Stimulated activated naive CD4-positive, alpha-beta T cell treated with Interleukin-2 at 50 U/mL for 16 hours (primary cell): ENCODE data around the gene EMP1.
A peak's percentile ranks its signal among the peaks of the same experiment; 100 is the strongest.

Experiments used
- DNase-seq: peaks from one replicate; lab custom pipeline; 2025; lab: John Stamatoyannopoulos, UW

Gene EMP1

DNA sequence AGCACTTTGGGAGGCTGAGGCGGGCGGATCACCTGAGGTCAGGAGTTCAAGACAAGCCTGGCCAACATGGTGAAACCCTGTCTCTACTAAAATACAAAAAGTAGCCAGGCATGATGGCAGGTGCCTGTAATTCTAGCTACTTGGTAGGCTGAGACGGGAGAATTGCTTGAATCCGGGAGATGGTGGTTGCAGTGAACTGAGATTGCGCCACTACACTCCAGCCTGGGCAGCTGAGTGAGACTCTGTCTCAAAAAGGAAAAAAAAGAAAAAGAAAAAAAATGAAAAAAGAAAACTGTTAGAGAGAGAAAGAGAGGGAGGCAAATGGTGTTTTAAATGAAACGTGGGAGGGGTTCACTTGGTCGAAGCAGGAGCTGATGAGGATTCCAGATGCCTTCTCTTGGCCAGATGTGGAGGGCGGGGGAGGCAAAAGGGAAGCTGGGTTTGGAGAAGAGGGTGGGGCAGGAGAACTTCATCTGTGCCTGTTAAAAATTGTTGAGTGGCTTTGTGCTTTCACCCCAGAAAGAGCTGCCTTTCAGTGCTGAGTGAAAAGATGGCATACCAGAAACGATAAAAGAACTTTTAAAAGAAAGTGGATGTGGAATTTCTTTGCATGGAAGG is 1.1 kb downstream of the EMP1 start:
- no peak for DNase-seq

DNA sequence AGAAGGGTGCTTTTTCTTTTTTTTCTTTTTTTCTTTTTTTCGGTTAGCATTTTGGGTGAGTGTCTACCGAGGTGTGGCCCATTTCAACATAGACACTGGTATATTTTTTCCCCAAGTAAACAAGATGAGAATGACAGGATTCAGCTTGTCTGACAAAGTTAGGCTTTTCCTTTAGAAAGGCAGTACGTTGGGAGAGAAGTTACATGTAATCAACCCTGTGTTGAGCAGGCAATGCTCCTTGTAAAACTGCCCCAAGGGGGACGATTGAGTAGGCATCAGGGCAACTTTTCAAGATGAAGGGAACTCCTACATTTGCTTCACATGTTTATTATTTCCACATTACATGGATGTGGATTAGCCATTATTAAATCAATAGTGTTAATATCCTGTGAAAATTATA is 1.7 kb downstream of the EMP1 start:
- no peak for DNase-seq

DNA sequence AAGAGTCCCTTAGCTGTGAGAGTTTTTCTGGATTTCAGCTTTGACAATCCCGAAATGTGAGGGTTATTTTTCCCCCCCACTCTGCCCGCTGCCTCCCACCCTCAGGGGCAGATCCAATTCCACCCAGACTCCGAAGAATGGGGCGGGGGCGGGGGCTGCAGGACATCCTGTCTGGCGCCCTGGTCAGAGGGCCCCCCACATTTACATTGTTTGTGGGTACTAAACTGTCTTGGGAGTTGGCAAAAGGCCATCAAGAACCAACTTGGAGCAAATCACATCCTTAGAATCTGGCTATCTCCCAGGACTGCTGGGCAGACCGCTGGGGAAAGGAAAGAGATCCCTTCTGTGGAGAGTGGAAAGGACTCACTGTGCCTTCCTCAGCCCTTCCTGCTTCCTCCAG is 2.4 kb downstream of the EMP1 start:
- no peak for DNase-seq

DNA sequence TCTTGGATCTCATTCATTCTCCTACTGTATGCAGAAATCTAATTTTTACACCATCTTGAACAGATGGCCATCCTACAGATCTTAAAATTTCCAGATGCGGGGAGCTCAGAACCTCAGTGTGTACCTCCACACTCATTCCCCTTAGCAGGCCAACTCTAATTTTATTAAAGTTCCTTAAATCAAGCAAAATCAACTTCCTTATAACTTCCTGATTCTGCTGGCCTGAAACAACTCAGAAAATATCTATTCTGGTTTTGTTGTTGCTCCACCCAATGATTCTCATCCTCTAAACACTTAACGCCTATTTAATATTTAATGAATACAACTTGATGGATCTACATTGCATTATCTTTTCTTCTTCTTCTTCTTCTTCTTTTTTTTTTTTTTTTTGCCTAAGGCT is 3.1 kb downstream of the EMP1 start:
- no peak for DNase-seq

DNA sequence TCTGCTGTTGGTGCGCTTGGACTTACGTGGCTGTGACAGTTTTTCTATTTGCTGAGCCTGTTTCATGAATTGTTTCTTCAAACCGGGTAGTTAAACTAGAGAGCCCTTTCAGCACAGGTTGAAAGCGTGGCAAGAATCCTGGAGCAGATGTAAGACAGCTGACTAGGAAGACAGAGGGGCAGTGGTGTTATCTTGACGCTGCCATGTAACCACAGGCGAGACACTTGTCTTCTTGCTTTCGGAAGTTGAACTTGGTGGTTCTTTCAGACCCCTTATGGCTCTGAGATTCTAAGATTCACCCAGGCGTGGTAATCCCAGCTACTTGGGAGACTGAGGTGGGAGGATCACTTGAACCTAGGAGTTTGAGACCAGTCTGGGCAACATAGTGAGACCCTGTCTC is 4.3 kb downstream of the EMP1 start:
- DNase-seq: no peak

DNA sequence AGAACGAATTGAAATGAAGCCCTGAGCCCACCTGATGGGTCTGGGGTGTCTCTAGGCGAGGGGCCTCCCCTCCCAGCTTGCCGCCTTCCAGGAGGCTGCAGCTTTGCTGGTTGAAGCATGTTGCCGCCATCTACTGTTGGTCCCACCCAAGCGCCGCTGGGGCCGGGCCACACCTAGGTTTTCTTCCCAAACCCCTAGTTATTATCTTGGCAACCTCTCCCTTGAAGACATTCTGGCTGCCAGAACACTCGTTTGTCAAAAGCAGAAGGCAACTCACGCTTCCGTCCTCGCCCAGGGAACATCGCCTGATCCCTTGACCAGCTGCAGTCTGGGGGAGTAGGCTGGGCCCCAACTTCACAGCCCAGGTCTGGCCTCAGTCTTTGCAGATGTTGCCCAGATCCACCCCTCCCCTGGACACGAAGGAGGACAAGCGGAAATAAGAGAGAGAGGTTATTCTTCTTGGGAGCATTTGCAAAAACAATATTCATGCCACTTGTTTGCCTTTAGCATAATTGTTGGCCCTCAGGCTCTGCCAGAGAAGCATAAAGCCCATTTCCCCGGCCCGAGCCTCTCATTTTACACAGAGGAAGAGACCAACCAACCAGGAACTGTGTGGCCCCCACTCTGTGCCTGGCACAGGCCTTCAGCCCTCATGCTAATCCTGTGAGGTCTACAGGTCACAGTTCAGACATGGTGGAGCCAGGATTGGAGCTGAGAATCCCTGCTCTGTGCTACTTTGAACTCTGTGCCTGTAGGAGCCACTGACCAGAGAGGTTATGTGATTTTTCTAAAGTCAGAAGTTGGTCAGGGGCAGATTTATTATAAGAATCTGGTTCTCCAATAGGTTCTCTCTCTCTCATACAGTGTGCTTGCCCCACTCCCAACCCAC is 6.8 kb downstream of the EMP1 start:
- no peak for DNase-seq

DNA sequence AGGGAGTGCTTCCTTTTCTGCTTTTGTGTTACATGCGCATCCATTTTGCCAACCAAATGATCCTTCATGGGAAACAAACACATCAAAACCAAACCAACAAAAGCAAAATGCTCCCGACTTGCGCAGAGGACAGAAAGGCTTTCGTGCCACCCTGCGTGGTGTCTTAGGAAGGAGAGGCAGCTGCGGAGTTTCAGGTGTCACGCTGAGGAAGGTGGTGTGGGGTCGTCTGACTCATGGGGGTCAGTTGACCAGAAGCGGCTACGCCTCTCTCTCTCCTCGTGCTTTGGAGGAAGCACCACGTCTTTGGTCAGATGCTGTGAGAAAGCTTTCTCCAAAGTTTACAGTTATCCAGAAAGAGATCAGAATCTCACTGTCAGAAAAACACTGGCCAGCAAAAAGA is 7.9 kb downstream of the EMP1 start:
- no peak for DNase-seq

DNA sequence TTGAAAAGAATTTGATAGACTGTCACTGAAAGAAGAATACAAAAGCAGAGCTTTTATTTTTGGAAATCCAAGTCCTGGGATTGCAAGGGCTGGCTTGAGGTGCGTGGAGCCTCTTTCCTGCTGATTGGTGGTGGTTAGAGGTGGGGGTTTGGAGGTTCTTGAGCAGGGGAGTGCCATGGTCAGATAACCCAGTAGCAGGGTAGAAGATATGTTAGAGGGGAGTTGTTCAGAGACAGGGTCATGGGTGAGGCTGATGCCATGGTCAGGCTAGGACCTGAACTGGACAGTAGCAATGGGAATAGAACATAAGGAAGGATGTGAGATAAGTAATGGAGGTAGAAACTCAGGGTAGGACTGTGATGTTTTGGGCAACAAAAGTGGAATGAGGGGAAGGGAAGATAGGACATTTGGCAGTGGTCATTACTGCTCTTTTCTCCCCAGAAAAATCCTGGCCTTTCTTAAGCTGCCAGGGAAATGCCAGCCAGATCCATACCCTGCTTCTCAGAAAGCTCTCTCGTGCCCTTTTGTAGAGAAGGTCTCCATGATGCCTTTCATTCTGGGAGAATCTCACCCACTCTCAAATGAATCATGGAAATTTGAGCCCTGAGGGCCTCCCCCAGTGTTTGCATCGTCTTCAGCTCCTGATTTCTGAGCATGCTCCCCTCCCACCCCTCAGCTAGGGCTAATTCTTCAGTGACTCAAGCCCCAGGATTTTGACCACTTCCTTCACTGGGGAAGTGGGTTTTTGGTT is 9.5 kb downstream of the EMP1 start:
- peak; percentile 38 for DNase-seq

DNA sequence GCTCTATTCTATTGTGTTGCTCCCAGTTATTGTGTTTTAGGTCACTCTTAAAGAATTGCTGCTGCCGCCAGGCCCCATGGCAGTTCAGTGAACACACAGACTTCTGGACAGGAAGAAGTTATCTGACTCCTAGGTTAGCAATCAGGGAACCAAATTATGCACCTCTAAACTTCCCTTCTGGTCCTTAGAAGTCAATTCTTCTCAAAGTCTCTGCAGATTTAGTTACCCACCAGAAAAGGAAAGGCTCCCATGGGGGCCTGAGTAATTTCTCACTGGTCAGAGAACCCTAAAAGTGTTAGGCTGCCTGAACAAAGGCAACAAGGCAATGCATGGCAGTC is 10.0 kb downstream of the EMP1 start:
- no peak for DNase-seq

DNA sequence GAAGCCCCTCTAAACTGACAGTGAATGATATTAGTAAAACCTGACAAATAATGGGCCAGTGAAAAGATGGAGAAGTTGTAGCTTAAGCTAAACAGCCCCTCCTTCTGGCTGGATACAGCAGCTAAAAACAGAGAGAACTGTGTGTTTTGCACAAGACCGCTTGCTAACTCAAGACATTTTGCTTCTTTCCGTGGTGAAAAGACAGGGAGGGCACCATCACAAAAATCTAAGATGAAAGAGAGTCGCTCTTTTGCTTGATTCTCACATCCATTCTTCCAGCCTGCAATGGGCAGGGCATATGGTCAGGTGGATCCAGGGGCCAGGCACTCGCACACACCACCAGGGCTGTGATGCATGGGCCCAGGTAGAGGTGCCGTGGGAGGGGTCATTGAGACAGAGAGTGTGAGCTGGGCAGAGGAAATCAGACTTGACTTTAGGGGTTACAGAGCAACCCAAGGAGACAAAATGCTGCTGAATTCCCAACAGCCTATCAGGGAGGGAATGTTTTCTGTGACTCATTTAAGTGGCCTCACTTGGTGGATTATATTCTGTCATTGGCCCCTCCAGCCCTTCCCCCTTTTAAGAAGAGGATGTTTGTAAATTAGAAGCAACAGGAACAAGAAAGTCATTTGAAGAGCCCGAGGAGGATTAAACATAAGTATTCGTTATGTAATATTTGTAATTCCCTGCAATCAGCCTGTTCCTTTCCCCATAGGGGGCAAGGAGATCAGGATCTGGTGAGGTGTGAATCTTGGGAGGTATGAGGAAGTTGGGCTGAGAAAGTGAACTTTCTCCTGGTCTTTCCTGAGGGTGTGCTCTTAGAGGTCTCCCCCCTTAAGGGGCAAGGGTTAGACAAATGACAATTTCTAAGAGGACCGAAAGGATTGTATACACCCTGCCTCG is 12.3 kb downstream of the EMP1 start:
- no peak for DNase-seq

DNA sequence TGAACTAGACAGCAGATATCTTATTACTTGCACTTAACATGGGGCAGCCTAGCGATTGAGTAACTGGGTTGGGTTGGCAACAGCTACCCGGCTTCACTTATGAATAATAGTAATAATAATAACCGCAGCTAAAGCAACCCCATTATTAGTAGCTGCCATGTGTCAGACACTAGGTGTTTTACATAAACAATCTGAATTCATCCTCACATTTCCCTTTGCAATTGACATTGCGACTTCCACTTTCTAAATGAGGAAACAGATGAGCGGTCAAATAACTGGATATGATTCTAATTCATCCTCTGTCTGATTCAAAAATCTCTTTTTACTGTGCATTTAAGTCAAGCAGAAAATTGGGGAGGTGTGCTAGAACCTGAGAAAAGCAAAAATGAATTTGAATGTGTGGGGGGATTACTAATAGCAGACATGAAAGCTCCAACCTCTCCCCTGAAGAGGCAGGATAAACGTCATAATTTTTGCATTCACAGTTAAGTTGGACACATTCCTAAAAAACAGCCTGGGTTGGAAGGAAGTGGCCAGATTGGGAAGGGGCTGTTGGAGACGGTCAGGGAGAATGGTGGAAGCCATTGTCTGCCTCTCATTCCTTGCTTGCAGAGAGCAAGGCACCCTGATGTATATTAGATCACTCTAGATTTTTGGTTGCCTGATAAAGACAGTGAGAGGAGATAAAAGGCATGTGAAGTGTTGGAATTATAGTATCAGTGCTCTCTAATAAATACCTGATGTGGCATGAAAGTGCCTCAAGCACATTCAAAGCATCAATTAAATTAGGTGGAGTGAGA is 13.1 kb downstream of the EMP1 start:
- DNase-seq: no peak

DNA sequence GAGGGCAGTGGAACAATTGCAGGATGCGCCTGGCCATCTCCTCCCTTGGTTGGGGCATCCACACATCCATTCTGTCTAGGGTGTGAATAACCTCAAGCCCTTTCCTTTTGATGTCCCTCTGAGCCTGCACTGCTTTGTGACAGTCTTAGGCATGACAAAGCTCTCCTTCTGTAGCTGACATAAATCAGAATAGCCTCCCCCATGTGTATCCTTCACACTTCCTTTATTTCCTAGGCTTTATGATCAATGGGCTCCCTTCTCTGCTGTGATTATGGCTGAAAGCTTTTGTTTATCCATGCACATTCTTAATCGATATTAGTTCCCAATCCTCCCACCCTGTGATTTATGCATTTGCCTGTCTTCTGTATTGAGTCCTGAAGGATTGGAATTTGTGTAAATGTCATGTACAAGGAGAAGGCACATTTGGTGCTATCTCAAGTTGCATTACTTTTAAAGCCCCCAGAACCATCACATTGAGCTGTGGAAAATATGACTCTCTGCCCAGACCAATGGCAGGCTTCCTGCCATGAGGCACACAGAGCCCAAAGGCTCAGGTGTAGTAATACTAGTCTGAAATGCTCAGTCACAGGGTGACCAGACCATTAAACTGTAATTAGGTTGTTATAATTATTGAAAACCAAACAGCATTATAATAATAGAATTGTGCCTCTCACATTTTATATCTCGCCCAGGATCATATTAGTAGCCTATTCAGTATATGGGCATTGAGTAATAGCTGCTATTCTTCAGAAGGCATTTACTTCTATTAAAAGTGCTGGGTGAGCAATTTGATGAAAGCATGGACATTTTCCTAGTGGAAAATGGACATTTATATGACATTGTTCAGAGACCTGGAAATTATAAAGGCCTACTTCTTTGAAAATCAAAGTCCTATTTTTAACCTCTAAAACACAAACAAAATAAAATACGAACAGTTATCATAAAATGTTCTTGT is 14.0 kb downstream of the EMP1 start:
- DNase-seq: no peak

DNA sequence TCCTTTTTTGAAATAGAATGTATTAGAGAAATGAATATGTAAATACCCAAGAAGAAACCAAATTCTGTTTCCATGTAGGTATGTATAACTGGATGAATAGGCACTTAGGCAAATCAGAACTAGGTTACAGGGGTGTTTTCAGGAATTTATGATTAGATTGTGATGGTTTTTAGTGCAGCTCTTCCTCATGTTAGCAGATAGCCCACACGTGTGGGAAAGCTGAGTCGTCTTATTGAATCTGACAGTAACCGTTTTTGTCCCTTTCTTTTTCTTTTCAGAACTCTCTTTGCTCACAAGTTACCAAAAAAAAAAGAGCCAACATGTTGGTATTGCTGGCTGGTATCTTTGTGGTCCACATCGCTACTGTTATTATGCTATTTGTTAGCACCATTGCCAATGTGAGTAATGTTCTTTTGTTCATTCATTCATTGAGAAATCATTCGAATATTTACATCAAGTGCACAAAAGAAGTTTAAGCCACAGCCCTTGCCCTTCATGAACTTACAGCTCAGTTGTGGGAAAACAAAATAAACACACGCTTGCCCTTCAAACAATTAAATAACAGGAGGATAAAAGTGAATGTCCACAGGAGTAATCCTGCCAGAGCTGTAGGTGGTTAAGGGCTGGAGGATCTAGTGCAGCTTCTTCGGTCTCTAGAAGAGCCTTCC is 14.8 kb downstream of the EMP1 start:
- DNase-seq: peak; percentile 11

DNA sequence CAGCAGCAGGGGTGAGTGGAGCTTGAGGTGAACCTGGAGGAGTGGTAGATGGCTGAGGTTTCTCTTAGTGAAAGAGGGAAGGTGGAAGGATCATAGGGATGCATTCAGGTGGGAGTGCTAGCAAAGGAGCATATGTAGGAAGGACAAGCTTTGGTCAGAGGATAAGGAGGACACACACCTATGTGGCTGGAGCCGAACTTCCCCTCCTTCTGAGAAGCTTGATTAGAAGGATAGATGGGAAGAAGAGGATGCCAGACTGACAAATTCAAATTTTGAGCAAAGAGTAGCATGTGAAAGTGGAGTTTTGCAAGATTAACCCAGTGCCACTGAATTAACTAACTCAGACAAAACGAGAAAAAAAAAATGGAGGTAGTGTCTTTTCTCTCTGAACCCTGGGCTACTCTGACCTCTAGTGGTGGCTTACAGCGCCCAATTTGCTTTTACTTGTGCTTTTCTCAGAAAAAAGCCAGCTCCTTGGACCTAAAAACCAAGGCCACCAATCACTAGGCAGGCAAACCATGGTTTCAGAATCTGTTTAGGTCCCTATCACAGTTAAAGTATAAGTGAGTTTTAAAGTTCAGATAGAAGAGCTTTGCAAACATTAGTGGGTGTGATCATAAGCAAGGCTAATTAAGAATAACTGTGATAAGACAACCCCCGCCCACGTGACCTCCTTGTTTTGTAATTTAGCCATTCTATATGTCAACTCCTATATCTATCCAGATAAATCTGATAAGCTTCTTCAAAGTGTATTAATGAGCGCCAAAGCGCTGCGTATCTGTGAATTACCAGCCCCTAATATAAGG is 15.5 kb downstream of the EMP1 start:
- peak; percentile 58 for DNase-seq

DNA sequence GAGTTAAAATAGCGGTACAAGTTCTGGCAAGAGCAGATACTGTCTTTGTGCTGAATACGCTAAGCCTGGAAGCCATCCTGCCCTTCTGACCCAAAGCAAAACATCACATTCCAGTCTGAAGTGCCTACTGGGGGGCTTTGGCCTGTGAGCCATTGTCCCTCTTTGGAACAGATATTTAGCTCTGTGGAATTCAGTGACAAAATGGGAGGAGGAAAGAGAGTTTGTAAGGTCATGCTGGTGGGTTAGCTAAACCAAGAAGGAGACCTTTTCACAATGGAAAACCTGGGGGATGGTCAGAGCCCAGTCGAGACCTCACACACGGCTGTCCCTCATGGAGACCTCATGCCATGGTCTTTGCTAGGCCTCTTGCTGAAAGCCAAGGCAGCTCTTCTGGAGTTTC is 18.5 kb downstream of the EMP1 start:
- no peak for DNase-seq

DNA sequence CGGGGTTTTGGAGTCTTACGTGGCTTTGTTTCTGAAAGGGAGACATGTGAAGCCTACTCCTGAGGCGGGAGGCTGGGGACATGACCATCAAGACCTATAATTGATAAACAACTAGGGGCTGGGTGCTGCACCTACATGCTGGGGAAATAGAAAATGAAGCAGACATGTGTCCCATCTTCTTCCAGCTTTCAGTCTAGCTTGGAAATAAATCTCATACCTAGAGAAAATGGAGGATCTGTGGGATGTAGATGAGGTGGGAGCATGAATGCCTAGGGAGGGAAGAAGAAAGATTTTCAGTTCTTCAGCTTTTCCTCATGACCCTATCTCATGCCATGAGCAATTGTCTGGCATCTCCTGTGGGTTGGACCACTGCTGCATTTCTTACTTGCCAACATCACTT is 22.1 kb downstream of the EMP1 start:
- no peak for DNase-seq

DNA sequence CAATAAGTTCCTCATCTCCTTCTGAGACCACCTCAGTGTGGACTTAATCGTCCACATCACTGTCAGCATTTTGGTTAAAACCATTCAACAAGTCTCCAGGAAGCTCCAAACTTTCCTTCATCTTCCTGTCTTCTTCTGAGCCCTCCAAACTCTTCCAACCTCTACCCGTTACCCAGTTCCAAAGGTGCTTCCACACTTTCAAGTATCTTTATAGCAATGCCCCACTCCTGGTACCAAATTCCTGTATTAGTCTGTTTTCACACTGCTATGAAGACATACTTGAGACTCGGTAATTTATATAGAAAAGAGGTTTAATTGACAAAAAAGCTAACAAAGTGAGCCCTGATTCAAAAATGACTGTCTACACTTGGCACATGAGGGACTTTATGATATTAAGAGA is 22.8 kb downstream of the EMP1 start:
- no peak for DNase-seq

DNA sequence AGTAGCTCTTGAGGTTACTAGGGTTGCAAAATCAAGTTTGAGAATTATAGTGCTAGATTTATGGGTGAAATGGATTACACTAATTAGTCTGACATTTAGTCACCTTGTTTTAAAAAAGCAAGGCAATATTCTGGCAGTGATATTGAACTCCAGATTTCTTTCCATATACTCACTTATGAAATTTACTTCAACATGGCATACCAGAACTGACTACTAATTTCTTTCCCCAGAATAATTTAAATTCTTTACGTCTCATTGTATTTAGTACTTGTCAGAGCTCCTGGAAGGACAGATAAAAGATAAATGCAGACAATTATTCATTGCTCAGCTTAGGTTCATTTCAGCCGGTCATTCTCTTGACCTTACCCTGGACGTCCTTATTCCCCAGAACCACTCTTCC is 24.3 kb downstream of the EMP1 start:
- DNase-seq: no peak

DNA sequence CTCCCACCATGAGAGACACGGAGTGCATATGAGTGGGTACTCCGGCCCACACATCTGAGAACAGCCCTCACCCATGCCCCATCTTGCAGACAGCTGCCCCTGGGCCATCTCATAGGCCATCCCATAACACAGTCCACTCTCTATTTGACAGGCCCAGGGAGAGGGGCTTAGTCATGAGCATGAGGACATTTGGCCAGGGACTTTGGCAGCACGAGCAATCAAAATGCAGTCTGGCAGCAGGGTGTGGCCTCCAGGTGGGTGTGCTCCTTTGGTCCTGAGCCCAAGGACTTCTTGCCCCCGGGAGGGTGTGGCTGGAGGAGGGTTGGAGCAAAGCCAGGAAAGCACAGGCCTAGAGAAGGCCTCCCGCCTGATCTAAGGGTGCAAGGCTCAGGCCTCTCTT is 25.6 kb downstream of the EMP1 start:
- no peak for DNase-seq
